ENCODE measurements around the gene TTPAL.

The TTPAL gene

GRCh38 chr20:44431502-44432234 is 44.0 kb upstream of the TTPAL start:
- TF ChIP-seq CTCF (IDR thresholded peaks at IDR 0.05; ENCODE audit: low read depth, low read length, poor library complexity, severe bottlenecking) (no peak), EZH2phosphoT487 (IDR thresholded peaks at IDR 0.05; ENCODE audit: borderline replicate concordance, low read length) (no peak)
- H3K4me3 ChIP-seq (ENCODE audit: low read length) = no peak overlapping the region
- H3K79me2 ChIP-seq (ENCODE audit: control insufficient read depth, low read length) = no peaks in the 10 kb centered on the region
- H3K9me3 ChIP-seq (ENCODE audit: control insufficient read depth, insufficient read depth, low read length) = no peaks in the 10 kb centered on the region
- H3K36me3 ChIP-seq (ENCODE audit: control insufficient read depth, low read length) = no peaks in the 10 kb centered on the region
- no peaks in the 10 kb centered on the region for H3F3A ChIP-seq (ENCODE audit: control insufficient read depth, insufficient read depth)
- no peaks in the 10 kb centered on the region for H3K9me2 ChIP-seq (replicated peaks; ENCODE audit: control insufficient read depth, low read length)
- no peaks in the 10 kb centered on the region for H3K27me3 ChIP-seq (ENCODE audit: control insufficient read depth, low read length)
- H3K4me1 ChIP-seq (ENCODE audit: control insufficient read depth, low read length) = no peaks in the 10 kb centered on the region
- H3K27ac ChIP-seq (ENCODE audit: low read depth, low read length) = no peak overlapping the region
- no peak overlapping the region for H3K4me2 ChIP-seq (ENCODE audit: low read length)
- H4K20me1 ChIP-seq (ENCODE audit: control insufficient read depth, insufficient read depth, low read depth, low read length) = no peaks in the 10 kb centered on the region

GRCh38 chr20:44432618-44433577 is 42.8 kb upstream of the TTPAL start:
- H3K27ac ChIP-seq (ENCODE audit: low read depth, low read length) = no peak overlapping the region
- TF ChIP-seq EZH2phosphoT487 (IDR thresholded peaks at IDR 0.05; ENCODE audit: borderline replicate concordance, low read length) = no peak

GRCh38 chr20:44433751-44434538 is 41.7 kb upstream of the TTPAL start:
- no peaks in the 10 kb centered on the region for H3F3A ChIP-seq (ENCODE audit: control insufficient read depth, insufficient read depth)
- H3K9me2 ChIP-seq (replicated peaks; ENCODE audit: control insufficient read depth, low read length) = no peaks in the 10 kb centered on the region
- no peak overlapping the region for H3K4me2 ChIP-seq (ENCODE audit: low read length)
- TF ChIP-seq CTCF (IDR thresholded peaks at IDR 0.05; ENCODE audit: low read depth, low read length, poor library complexity, severe bottlenecking) (no peak), EZH2phosphoT487 (IDR thresholded peaks at IDR 0.05; ENCODE audit: borderline replicate concordance, low read length) (no peak)
- no peaks in the 10 kb centered on the region for H3K36me3 ChIP-seq (ENCODE audit: control insufficient read depth, low read length)
- no peaks in the 10 kb centered on the region for H3K27me3 ChIP-seq (ENCODE audit: control insufficient read depth, low read length)
- no peak overlapping the region for H3K4me3 ChIP-seq (ENCODE audit: low read length)
- H3K27ac ChIP-seq (ENCODE audit: low read depth, low read length) = no peak overlapping the region
- H4K20me1 ChIP-seq (ENCODE audit: control insufficient read depth, insufficient read depth, low read depth, low read length) = no peaks in the 10 kb centered on the region
- no peaks in the 10 kb centered on the region for H3K4me1 ChIP-seq (ENCODE audit: control insufficient read depth, low read length)
- no peaks in the 10 kb centered on the region for H3K79me2 ChIP-seq (ENCODE audit: control insufficient read depth, low read length)
- no peaks in the 10 kb centered on the region for H3K9me3 ChIP-seq (ENCODE audit: control insufficient read depth, insufficient read depth, low read length)

More at GRCh38 chr20:44432618-44433577, 42.8 kb upstream of the TTPAL start:
- Histone ChIP-seq H3F3A (ENCODE audit: control insufficient read depth, insufficient read depth) (no peaks in the 10 kb centered on the region), H3K27me3 (ENCODE audit: control insufficient read depth, low read length) (no peaks in the 10 kb centered on the region), H3K4me1 (ENCODE audit: control insufficient read depth, low read length) (no peaks in the 10 kb centered on the region), H3K9me2 (replicated peaks; ENCODE audit: control insufficient read depth, low read length) (no peaks in the 10 kb centered on the region), H3K79me2 (ENCODE audit: control insufficient read depth, low read length) (no peaks in the 10 kb centered on the region), H3K36me3 (ENCODE audit: control insufficient read depth, low read length) (no peaks in the 10 kb centered on the region), H3K4me3 (ENCODE audit: low read length) (no peak overlapping the region), H3K4me2 (ENCODE audit: low read length) (no peak overlapping the region), H4K20me1 (ENCODE audit: control insufficient read depth, insufficient read depth, low read depth, low read length) (no peaks in the 10 kb centered on the region), H3K9me3 (ENCODE audit: control insufficient read depth, insufficient read depth, low read length) (no peaks in the 10 kb centered on the region)

All from DOHH2 (cell line).